Memory B cell (primary cell): ENCODE measurements around the gene SUCNR1.
"Not testable (repeated sequence)": the region's sequence is repeated elsewhere in the genome, so short reads cannot be mapped to it uniquely, and the experiment has no call there.

Experiments
- ATAC-seq: fragments of 150-1000 bp; cut with Tn5 transposase; 2 replicates; pipeline ENCODE4 v1.10.0; 2021; ENCODE audit warnings: low read depth, mild to moderate bottlenecking, moderate library complexity
- DNase-seq, 2 donors: peaks; one replicate each; pipeline ENCODE4 v3.0.0; 2022; ENCODE audit warnings: low spot score in 2 of 2
- H3K27ac Mint-ChIP-seq: one replicate; pipeline ENCODE4 v1.8.0; 2022; ENCODE audit warnings: mild to moderate bottlenecking, moderate library complexity, mixed read lengths
- H3K27me3 Mint-ChIP-seq: one replicate; pipeline ENCODE4 v1.8.0; 2022; ENCODE audit warnings: mixed read lengths
- H3K36me3 Mint-ChIP-seq: one replicate; pipeline ENCODE4 v1.8.0; 2022; ENCODE audit warnings: mild to moderate bottlenecking, mixed read lengths
- H3K4me1 Mint-ChIP-seq: one replicate; pipeline ENCODE4 v1.8.0; 2022; ENCODE audit warnings: mixed read lengths
- H3K4me3 Mint-ChIP-seq: one replicate; pipeline ENCODE4 v1.8.0; 2022; ENCODE audit warnings: mild to moderate bottlenecking, moderate library complexity, mixed read lengths
- H3K9me3 Mint-ChIP-seq: one replicate; pipeline ENCODE4 v1.8.0; 2022; ENCODE audit warnings: mixed read lengths

Gene SUCNR1

GRCh38 chr3:151873398-151873797 lies at the start of gene SUCNR1:
Gene SUCNR1, plus strand, starts transcription at chr3:151873643. Its CDS starts 6,250 bp downstream, at chr3:151879893.
- peaks cover 8% of the 10 kb centered on the region for H3K4me1 Mint-ChIP-seq
- no peak within 1 kb of the TSS for H3K4me3 Mint-ChIP-seq
- no peaks in the 10 kb centered on the region for H3K36me3 Mint-ChIP-seq
- no peak for ATAC-seq
- no peaks in the 10 kb centered on the region for H3K9me3 Mint-ChIP-seq
- DNase-seq: no peak
- no peaks in the 10 kb centered on the region for H3K27me3 Mint-ChIP-seq
- H3K27ac Mint-ChIP-seq: no peak within 1 kb of the TSS

DNA sequence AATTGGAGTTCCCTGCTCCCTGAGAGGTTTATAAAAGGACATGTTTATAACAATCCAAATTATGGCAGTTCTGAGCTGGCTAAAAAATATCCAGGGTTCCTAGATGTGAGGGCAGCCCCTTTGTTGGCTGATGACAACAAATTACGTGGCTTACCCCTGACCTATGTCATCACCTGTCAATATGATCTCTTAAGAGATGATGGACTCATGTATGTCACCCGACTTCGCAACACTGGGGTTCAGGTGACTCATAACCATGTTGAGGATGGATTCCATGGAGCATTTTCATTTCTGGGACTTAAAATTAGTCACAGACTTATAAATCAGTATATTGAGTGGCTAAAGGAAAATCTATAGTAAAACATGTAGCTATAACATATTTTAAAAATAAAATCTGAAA lies 45.6 kb upstream of the SUCNR1 start:
- Mint-ChIP-seq H3K4me3 (no peak overlapping the region), H3K27ac (no peak overlapping the region), H3K36me3 (no peaks in the 10 kb centered on the region), H3K9me3 (no peaks in the 10 kb centered on the region), H3K27me3 (peaks cover 4% of the 10 kb centered on the region), H3K4me1 (no peaks in the 10 kb centered on the region)
- no peak for ATAC-seq
- no peak for DNase-seq

- no peaks in the 10 kb centered on the region for H3K36me3 Mint-ChIP-seq
- H3K27ac Mint-ChIP-seq: no peak overlapping the region
- no peaks in the 10 kb centered on the region for H3K4me1 Mint-ChIP-seq
- DNase-seq (no peak), ATAC-seq (no peak)
- H3K27me3 Mint-ChIP-seq: peaks cover 2% of the 10 kb centered on the region
- H3K4me3 Mint-ChIP-seq: no peak overlapping the region
- H3K9me3 Mint-ChIP-seq: no peaks in the 10 kb centered on the region
These were observed 37.5 kb upstream of the SUCNR1 start for GRCh38 chr3:151835751-151836525.

DNA sequence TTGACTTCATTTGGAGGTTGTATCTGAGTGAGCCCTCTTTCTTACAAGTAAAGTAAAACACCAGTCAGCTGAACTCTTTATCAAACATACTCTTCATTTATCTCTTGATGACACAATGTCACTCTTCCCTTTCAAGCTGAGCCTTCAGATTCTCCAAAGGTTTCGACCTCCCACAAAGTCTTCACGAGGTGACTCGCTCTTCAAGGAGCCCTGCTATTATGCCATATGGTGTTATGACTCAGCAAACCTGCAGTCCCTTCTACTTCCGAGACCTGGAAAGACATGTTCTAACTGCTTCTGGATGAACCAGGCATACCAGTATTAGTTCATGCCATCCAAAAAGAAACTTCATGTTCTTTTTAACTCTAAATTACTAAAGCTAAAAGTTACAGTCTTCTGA lies 36.4 kb upstream of the SUCNR1 start:
- peaks cover 2% of the 10 kb centered on the region for H3K27me3 Mint-ChIP-seq
- no peak overlapping the region for H3K27ac Mint-ChIP-seq
- DNase-seq (no peak), ATAC-seq (no peak)
- no peaks in the 10 kb centered on the region for H3K4me1 Mint-ChIP-seq
- H3K4me3 Mint-ChIP-seq: no peak overlapping the region
- H3K36me3 Mint-ChIP-seq: no peaks in the 10 kb centered on the region
- no peaks in the 10 kb centered on the region for H3K9me3 Mint-ChIP-seq

- H3K4me3 Mint-ChIP-seq: no peak overlapping the region
- no peaks in the 10 kb centered on the region for H3K9me3 Mint-ChIP-seq
- ATAC-seq (peak; percentile 79), DNase-seq (peak in 1 of 2 donors; percentile 30)
- H3K27ac Mint-ChIP-seq: no peak overlapping the region
- peaks cover 2% of the 10 kb centered on the region for H3K4me1 Mint-ChIP-seq
- no peaks in the 10 kb centered on the region for H3K36me3 Mint-ChIP-seq
- peaks cover 1% of the 10 kb centered on the region for H3K27me3 Mint-ChIP-seq
These were observed 34.7 kb upstream of the SUCNR1 start for GRCh38 chr3:151838574-151839312.

DNA sequence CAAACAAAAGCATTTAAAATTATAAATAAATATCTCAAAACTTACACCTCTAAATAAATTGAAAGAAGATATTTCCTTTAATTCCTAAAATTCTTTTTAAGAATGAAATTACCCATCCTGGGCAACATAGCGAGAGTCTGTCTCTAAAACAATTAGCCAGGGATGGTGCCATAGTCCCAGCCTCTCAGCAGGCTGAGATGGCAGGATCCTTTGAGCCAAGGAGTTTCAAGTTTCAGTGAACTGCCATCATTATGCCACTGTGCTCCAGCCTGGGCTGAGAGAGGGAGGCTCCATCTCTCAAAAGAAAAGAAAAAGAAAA lies 34.2 kb upstream of the SUCNR1 start:
- no peak overlapping the region for H3K27ac Mint-ChIP-seq
- peaks cover 2% of the 10 kb centered on the region for H3K4me1 Mint-ChIP-seq
- H3K9me3 Mint-ChIP-seq: no peaks in the 10 kb centered on the region
- H3K4me3 Mint-ChIP-seq: no peak overlapping the region
- H3K27me3 Mint-ChIP-seq: peaks cover 1% of the 10 kb centered on the region
- DNase-seq: no peak
- H3K36me3 Mint-ChIP-seq: no peaks in the 10 kb centered on the region
- ATAC-seq: no peak

DNA sequence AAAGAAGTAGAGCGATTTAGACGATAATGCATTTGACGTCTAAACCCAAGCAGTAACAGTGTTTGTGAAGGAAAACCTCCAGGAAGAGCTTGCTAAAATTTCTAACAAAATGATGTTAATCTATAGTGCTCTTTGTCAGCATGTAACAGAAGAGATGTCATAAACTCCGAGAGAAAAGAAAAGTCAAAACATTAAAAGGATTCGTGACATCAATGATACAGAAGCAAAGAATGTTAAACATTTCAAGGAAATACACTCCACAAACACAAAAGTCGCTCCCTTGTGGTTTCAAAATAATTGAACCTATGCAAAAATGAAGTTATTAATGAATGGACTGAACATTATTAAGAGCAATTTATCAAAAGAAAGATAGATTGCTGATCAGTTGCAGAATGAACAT lies 31.6 kb upstream of the SUCNR1 start:
- DNase-seq (no peak), ATAC-seq (no peak)
- H3K4me3 Mint-ChIP-seq: no peak overlapping the region
- peaks cover 4% of the 10 kb centered on the region for H3K27me3 Mint-ChIP-seq
- H3K9me3 Mint-ChIP-seq: no peaks in the 10 kb centered on the region
- H3K4me1 Mint-ChIP-seq: peaks cover 2% of the 10 kb centered on the region
- no peak overlapping the region for H3K27ac Mint-ChIP-seq
- no peaks in the 10 kb centered on the region for H3K36me3 Mint-ChIP-seq

GRCh38 chr3:151843275-151843674 lies 30.2 kb upstream of the SUCNR1 start:
- Mint-ChIP-seq H3K9me3 (no peaks in the 10 kb centered on the region), H3K36me3 (no peaks in the 10 kb centered on the region), H3K27me3 (peaks cover 4% of the 10 kb centered on the region), H3K4me3 (no peak overlapping the region), H3K4me1 (peaks cover 2% of the 10 kb centered on the region), H3K27ac (no peak overlapping the region)
- ATAC-seq (no peak), DNase-seq (no peak)

- H3K27ac Mint-ChIP-seq: no peak overlapping the region
- H3K36me3 Mint-ChIP-seq: no peaks in the 10 kb centered on the region
- H3K9me3 Mint-ChIP-seq: peaks cover 3% of the 10 kb centered on the region
- H3K4me3 Mint-ChIP-seq: no peak overlapping the region
- H3K4me1 Mint-ChIP-seq: peaks cover 2% of the 10 kb centered on the region
- H3K27me3 Mint-ChIP-seq: peaks cover 5% of the 10 kb centered on the region
- DNase-seq (no peak), ATAC-seq (no peak)
These were observed 28.0 kb upstream of the SUCNR1 start for GRCh38 chr3:151845306-151845905.

- not testable (repeated sequence) for H3K27ac Mint-ChIP-seq, DNase-seq, ATAC-seq, H3K4me3 Mint-ChIP-seq, H3K9me3 Mint-ChIP-seq, H3K27me3 Mint-ChIP-seq, H3K36me3 Mint-ChIP-seq, H3K4me1 Mint-ChIP-seq
These were observed 23.4 kb upstream of the SUCNR1 start for GRCh38 chr3:151850065-151850464.

DNA sequence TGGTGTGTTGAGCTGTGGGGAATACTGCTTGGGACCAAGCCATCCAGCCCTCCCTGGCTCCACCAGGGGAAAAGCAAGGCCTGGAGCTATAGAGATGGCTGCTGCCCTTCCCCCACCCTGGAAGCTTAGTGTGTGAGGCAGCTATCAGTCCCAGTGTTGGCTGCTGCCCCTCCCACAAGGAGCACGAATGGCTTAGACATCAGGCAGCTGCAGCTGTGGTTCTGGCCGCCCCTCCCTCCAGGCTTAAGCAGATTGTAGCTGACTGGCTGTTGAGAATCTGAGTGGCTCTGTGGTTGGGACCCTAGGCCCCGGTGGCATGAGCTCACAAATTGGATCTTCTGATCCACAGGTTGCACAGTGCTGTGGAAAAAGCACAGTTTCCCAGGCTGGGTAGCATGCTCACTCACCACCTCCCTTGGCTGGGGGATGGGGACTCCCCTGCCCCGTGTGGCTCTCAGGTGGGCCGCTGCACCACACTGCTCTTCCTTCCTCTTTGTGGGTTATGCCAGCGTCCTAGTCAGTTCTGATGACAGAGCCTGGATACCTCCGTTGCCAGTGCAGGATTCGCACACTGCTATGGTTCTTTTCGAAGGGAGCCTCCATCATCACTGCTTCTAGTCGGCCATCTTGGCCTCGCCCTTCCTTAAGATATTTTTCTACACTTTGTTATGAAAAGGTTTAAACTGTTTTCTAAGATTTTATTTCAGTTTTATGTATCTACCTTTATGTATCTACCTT lies 21.2 kb upstream of the SUCNR1 start:
- Mint-ChIP-seq H3K36me3 (peaks cover 2% of the 10 kb centered on the region), H3K27me3 (peaks cover 6% of the 10 kb centered on the region), H3K27ac (no peak overlapping the region), H3K9me3 (peaks cover 5% of the 10 kb centered on the region), H3K4me3 (no peak overlapping the region), H3K4me1 (no peaks in the 10 kb centered on the region)
- ATAC-seq (no peak), DNase-seq (no peak)

DNA sequence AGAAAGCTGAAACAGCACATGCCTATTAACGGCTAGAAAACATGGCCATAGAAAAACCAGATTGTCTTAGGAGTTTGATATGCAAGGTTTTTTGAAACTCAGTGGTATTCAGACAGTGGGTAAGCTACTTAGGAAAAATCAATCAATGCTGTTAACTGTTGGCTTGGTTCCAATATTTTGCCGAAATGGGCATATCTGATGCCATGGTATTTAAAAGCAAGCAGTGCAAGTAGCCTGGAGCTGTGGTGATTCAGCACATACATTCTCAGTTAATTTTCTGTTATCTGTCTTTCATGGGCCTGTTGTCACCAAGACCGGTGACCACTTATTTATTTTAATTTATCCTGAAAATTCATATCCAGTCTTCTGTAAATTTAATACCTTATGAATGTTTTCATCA lies 17.3 kb upstream of the SUCNR1 start:
- Mint-ChIP-seq H3K4me1 (no peaks in the 10 kb centered on the region), H3K27ac (no peak overlapping the region), H3K9me3 (no peaks in the 10 kb centered on the region), H3K4me3 (no peak overlapping the region), H3K27me3 (peaks cover 4% of the 10 kb centered on the region), H3K36me3 (peaks cover 2% of the 10 kb centered on the region)
- DNase-seq (no peak), ATAC-seq (no peak)

DNA sequence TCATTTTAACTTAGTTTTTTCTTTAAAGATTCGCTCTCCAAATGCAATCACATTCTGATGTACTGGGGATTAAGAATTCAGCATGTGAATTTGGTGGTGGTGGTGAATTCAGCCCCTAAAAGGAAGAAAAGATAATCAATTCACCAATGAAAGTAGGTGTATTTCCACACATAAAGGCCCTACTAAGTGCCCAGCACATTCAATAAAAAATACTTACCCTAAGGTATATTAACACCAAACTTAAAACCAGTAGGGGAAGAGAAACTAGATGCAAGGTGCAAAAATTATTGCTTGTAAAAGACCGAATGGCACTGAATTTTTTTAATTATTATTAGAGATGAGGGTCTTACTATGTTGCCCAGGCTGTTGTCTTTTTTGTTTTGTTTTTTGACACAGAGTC lies 16.8 kb upstream of the SUCNR1 start:
- DNase-seq (no peak), ATAC-seq (no peak)
- H3K27me3 Mint-ChIP-seq: peaks cover 4% of the 10 kb centered on the region
- no peaks in the 10 kb centered on the region for H3K4me1 Mint-ChIP-seq
- no peaks in the 10 kb centered on the region for H3K9me3 Mint-ChIP-seq
- no peak overlapping the region for H3K27ac Mint-ChIP-seq
- H3K36me3 Mint-ChIP-seq: peaks cover 2% of the 10 kb centered on the region
- no peak overlapping the region for H3K4me3 Mint-ChIP-seq

- Mint-ChIP-seq H3K4me1 (no peaks in the 10 kb centered on the region), H3K9me3 (no peaks in the 10 kb centered on the region), H3K27me3 (peaks cover 4% of the 10 kb centered on the region), H3K27ac (no peak overlapping the region), H3K36me3 (peaks cover 2% of the 10 kb centered on the region), H3K4me3 (no peak overlapping the region)
- no peak for DNase-seq
- no peak for ATAC-seq
These were observed 14.2 kb upstream of the SUCNR1 start for GRCh38 chr3:151859233-151859673.
